GM23338 (cell line): Measurements from ENCODE around the gene NUCB2. TPM values are rescaled to one million over a fixed set of nuclear protein-coding genes. Genes with fewer than 3 reads are reported as not detected.

Source experiments
- ATAC-seq: fragments of 200-7000 bp; cut with Tn5 transposase; 3 replicates; pipeline ENCODE4 v1.9.1; 2020
- DNase-seq: peaks from one replicate; pipeline ENCODE4 v3.0.0-alpha.2; 2015; ENCODE audit warnings: low spot score
- H2AFZ ChIP-seq: fragments of 200-600 bp; sonication (generic); 2 replicates; pipeline ENCODE4 v1.8.0; 2016; ENCODE audit warnings: antibody characterized with exemption, mild to moderate bottlenecking, moderate library complexity
- H3F3A ChIP-seq: fragments of 200-600 bp; sonication (generic); replicated peaks from 2 replicates; pipeline ENCODE4 v1.8.0; 2017; ENCODE audit warnings: antibody characterized with exemption, mixed run types, low read depth
- H3K27ac ChIP-seq: fragments of 200-600 bp; sonication (generic); 2 replicates; pipeline ENCODE4 v1.6.1; 2016; ENCODE audit warnings: low read depth
- H3K27me3 ChIP-seq: fragments of 200-600 bp; sonication (generic); 2 replicates; pipeline ENCODE4 v1.8.0; 2016; ENCODE audit warnings: mild to moderate bottlenecking, mixed run types, moderate library complexity; ENCODE audit not compliant: insufficient read depth
- H3K36me3 ChIP-seq: fragments of 200-600 bp; sonication (generic); 2 replicates; pipeline ENCODE4 v1.8.0; 2016; ENCODE audit warnings: mild to moderate bottlenecking; ENCODE audit not compliant: insufficient read depth
- H3K4me1 ChIP-seq: fragments of 200-600 bp; sonication (generic); 2 replicates; pipeline ENCODE4 v1.8.0; 2016; ENCODE audit warnings: mild to moderate bottlenecking, moderate library complexity; ENCODE audit not compliant: insufficient read depth
- H3K4me2 ChIP-seq: fragments of 200-600 bp; sonication (generic); 2 replicates; pipeline ENCODE4 v1.7.1; 2017; ENCODE audit warnings: mixed run types
- H3K4me3 ChIP-seq: fragments of 200-600 bp; sonication (generic); 2 replicates; pipeline ENCODE4 v1.6.1; 2016; ENCODE audit warnings: mixed run types
- H3K79me2 ChIP-seq: fragments of 200-600 bp; sonication (generic); replicated peaks from 2 replicates; pipeline ENCODE4 v1.8.0; 2017; ENCODE audit warnings: mild to moderate bottlenecking; ENCODE audit not compliant: insufficient read depth
- H3K9me2 ChIP-seq: fragments of 200-600 bp; sonication (generic); 2 replicates; pipeline ENCODE4 v1.8.0; 2017; ENCODE audit not compliant: insufficient read depth
- H4K20me1 ChIP-seq: fragments of 200-600 bp; sonication (generic); replicated peaks from 2 replicates; pipeline ENCODE4 v1.8.0; 2017; ENCODE audit warnings: mild to moderate bottlenecking; ENCODE audit not compliant: insufficient read depth
- H3K27ac Mint-ChIP-seq: 2 replicates; pipeline ENCODE4 v1.8.0; 2020; ENCODE audit warnings: inconsistent platforms, mild to moderate bottlenecking, moderate library complexity, mixed read lengths
- H3K27me3 Mint-ChIP-seq: 3 replicates; pipeline ENCODE4 v1.8.0; 2022; ENCODE audit warnings: low read depth, mild to moderate bottlenecking, moderate library complexity, mixed read lengths, inconsistent platforms; ENCODE audit not compliant: insufficient read depth, poor library complexity
- H3K36me3 Mint-ChIP-seq: 3 replicates; pipeline ENCODE4 v1.8.0; 2021; ENCODE audit warnings: low read depth, mild to moderate bottlenecking, inconsistent platforms, moderate library complexity, mixed read lengths
- H3K4me1 Mint-ChIP-seq: 3 replicates; pipeline ENCODE4 v1.8.0; 2020; ENCODE audit warnings: mild to moderate bottlenecking, inconsistent platforms, mixed read lengths
- H3K4me3 Mint-ChIP-seq: 3 replicates; pipeline ENCODE4 v1.8.0; 2021; ENCODE audit warnings: moderate library complexity, mild to moderate bottlenecking, inconsistent platforms, mixed read lengths
- H3K9me3 Mint-ChIP-seq: 3 replicates; pipeline ENCODE4 v1.8.0; 2020; ENCODE audit warnings: moderate library complexity, mild to moderate bottlenecking, inconsistent platforms, mixed read lengths
- CREB1 ChIP-seq: fragments of 250-450 bp; sonication (Bioruptor Pico); IDR thresholded peaks from 2 replicates; pipeline ENCODE4 v1.5.0; 2020; ENCODE audit warnings: low read depth, mild to moderate bottlenecking, moderate library complexity
- CTCF ChIP-seq, 2 experiments: fragments of 200-600 bp in 1 of 2; sonication (generic) in 1 of 2; conservative IDR thresholded peaks; 2 replicates each; pipeline versions ENCODE4 v1.5.1 to v1.6.1; 2016 to 2017; ENCODE audit warnings: antibody characterized with exemption in 2 of 2, low read depth in 2 of 2, mild to moderate bottlenecking in 2 of 2, moderate library complexity in 1 of 2
- STAT1 ChIP-seq: IDR thresholded peaks from one replicate; pipeline ENCODE4 v1.6.1; 2016; ENCODE audit warnings: antibody characterized with exemption; ENCODE audit not compliant: unreplicated experiment
- ZNF114 ChIP-seq: fragments of 250-450 bp; sonication (Bioruptor Pico); IDR thresholded peaks from 2 replicates; pipeline ENCODE4 v1.5.0; 2020; ENCODE audit warnings: mild to moderate bottlenecking, moderate library complexity
- ZNF331 ChIP-seq: fragments of 250-450 bp; sonication (Bioruptor Pico); IDR thresholded peaks from 2 replicates; pipeline ENCODE4 v1.5.0; 2020; ENCODE audit warnings: low read depth, mild to moderate bottlenecking, moderate library complexity
- ZNF462 ChIP-seq: fragments of 250-450 bp; sonication (Bioruptor Pico); IDR thresholded peaks from 2 replicates; pipeline ENCODE4 v1.5.0; 2020; ENCODE audit warnings: mild to moderate bottlenecking, moderate library complexity
- polyA plus RNA-seq: library from polyadenylated mRNA; unstranded; fragments of >200 nt; fragmentation: Nextera tagmentation; extraction: Ambion mirVana; gene quantifications from 2 replicates; pipeline ENCODE4 v1.2.1, GENCODE V29; 2016
- total RNA-seq: library from RNA; depleted of rRNA; stranded (reverse); fragments of >200 nt; shearing (Covaris generic); gene quantifications from 2 replicates; pipeline ENCODE4 v1.2.3, GENCODE V29; 2014

Gene NUCB2
- total and polyA plus RNA-seq, 2 experiments from 2014 or later: 16.6 to 86.9 TPM

- peak overlapping the region; percentile 69 for H3K4me3 ChIP-seq
- H3K4me1 ChIP-seq: peaks cover 18% of the 10 kb centered on the region
- H3K27me3 ChIP-seq: peaks cover 60% of the 10 kb centered on the region
- peak overlapping the region; percentile 95 for H2AFZ ChIP-seq
- H3K9me3 Mint-ChIP-seq: peaks cover 13% of the 10 kb centered on the region
- peak; percentile 9 for DNase-seq
- no peak for TF ChIP-seq ZNF114 (CRISPR knock-in tag)
- no peaks in the 10 kb centered on the region for H3K9me2 ChIP-seq
- ATAC-seq: no peak
- H3K27ac ChIP-seq: no peak overlapping the region
- no peaks in the 10 kb centered on the region for H3K79me2 ChIP-seq
- H3K27me3 Mint-ChIP-seq: peaks cover 50% of the 10 kb centered on the region
- peaks cover 21% of the 10 kb centered on the region for H3K4me1 Mint-ChIP-seq
- peak overlapping the region; percentile 76 for H3K4me3 Mint-ChIP-seq
- peaks cover 3% of the 10 kb centered on the region; the same call in 1 of the 3 replicates for H3K36me3 Mint-ChIP-seq
- H3F3A ChIP-seq: 0 out of 2 replicates have a peak, but pooled peaks cover 3% of the 10 kb centered on the region
- peak overlapping the region; percentile 76 for H3K4me2 ChIP-seq
- no peak overlapping the region for H3K27ac Mint-ChIP-seq
- H3K36me3 ChIP-seq: no peaks in the 10 kb centered on the region
- 0 out of 2 replicates have a peak, but pooled peaks cover 3% of the 10 kb centered on the region for H4K20me1 ChIP-seq
These were observed 77.5 kb downstream of the NUCB2 start for GRCh38 chr11:17353821-17354600.

- Mint-ChIP-seq H3K36me3 (peaks cover 3% of the 10 kb centered on the region; the same call in 1 of the 3 replicates), H3K9me3 (peaks cover 13% of the 10 kb centered on the region), H3K27me3 (peaks cover 46% of the 10 kb centered on the region), H3K4me1 (peaks cover 21% of the 10 kb centered on the region), H3K27ac (no peak overlapping the region), H3K4me3 (peak overlapping the region; percentile 76)
- Histone ChIP-seq H3K79me2 (no peaks in the 10 kb centered on the region), H3K9me2 (no peaks in the 10 kb centered on the region), H3K27me3 (peaks cover 54% of the 10 kb centered on the region), H3K4me3 (no peak overlapping the region), H3K36me3 (no peaks in the 10 kb centered on the region), H2AFZ (no peak overlapping the region), H3K4me2 (no peak overlapping the region), H4K20me1 (0 out of 2 replicates have a peak, but pooled peaks cover 3% of the 10 kb centered on the region), H3K27ac (no peak overlapping the region), H3K4me1 (peaks cover 18% of the 10 kb centered on the region), H3F3A (0 out of 2 replicates have a peak, but pooled peaks cover 3% of the 10 kb centered on the region)
- TF ChIP-seq STAT1 (no peak), ZNF114 (CRISPR knock-in tag) (no peak), ZNF331 (CRISPR knock-in tag) (no peak), CTCF (conservative IDR thresholded peaks at IDR 0.05; ENCODE audit: low read depth in 2 of 2) (peak; percentile 70)
- DNase-seq (peak; percentile 86), ATAC-seq (peak; percentile 21; the same call in 2 of the 3 replicates)
These were observed 78.1 kb downstream of the NUCB2 start for GRCh38 chr11:17354601-17354991.

- Histone ChIP-seq H3K4me2 (no peak overlapping the region), H3K27ac (no peak overlapping the region), H3K4me1 (no peaks in the 10 kb centered on the region), H3K36me3 (peaks cover 9% of the 10 kb centered on the region; the same call in 1 of the 2 replicates), H3F3A (no peaks in the 10 kb centered on the region), H4K20me1 (no peaks in the 10 kb centered on the region), H3K9me2 (no peaks in the 10 kb centered on the region), H2AFZ (no peak overlapping the region), H3K4me3 (no peak overlapping the region), H3K27me3 (no peaks in the 10 kb centered on the region), H3K79me2 (no peaks in the 10 kb centered on the region)
- Mint-ChIP-seq H3K27me3 (no peaks in the 10 kb centered on the region), H3K9me3 (peaks cover 41% of the 10 kb centered on the region), H3K4me1 (no peaks in the 10 kb centered on the region), H3K4me3 (no peak overlapping the region), H3K27ac (no peak overlapping the region), H3K36me3 (peaks cover 39% of the 10 kb centered on the region)
- no peak for DNase-seq
- ATAC-seq: no peak
- TF ChIP-seq CREB1 (CRISPR knock-in tag): no peak
- TF ChIP-seq ZNF462: no peak
These were observed 90.0 kb downstream of the NUCB2 start for GRCh38 chr11:17366495-17366894.
